HFFc6 (cell line): ENCODE results near the gene MYO10. TPM values are rescaled to one million over a fixed set of nuclear protein-coding genes. Genes with fewer than 3 reads are reported as not detected.

Experiments used
- DNase-seq: peaks from one replicate; pipeline ENCODE4 v3.0.0-alpha.2; 2018
- H3K27ac Mint-ChIP-seq: 2 replicates; pipeline ENCODE4 v1.8.0; 2020; ENCODE audit warnings: mild to moderate bottlenecking, mixed read lengths
- H3K27me3 Mint-ChIP-seq: 2 replicates; pipeline ENCODE4 v1.8.0; 2021; ENCODE audit warnings: mild to moderate bottlenecking, moderate library complexity, mixed read lengths; ENCODE audit not compliant: insufficient read depth
- H3K36me3 Mint-ChIP-seq: 2 replicates; pipeline ENCODE4 v1.8.0; 2021; ENCODE audit warnings: low read depth, mixed read lengths
- H3K4me1 Mint-ChIP-seq: 2 replicates; pipeline ENCODE4 v1.8.0; 2020; ENCODE audit warnings: low read depth, mixed read lengths
- H3K4me3 Mint-ChIP-seq: 2 replicates; pipeline ENCODE4 v1.8.0; 2020; ENCODE audit warnings: mild to moderate bottlenecking, moderate library complexity, mixed read lengths
- H3K9me3 Mint-ChIP-seq: 2 replicates; pipeline ENCODE4 v1.8.0; 2020; ENCODE audit warnings: mild to moderate bottlenecking, mixed read lengths
- CTCF ChIP-seq: fragments of 200-600 bp; sonication (generic); IDR thresholded peaks from 2 replicates; pipeline ENCODE4 v1.5.0; 2021; ENCODE audit warnings: antibody characterized with exemption, mild to moderate bottlenecking
- total RNA-seq, 6 experiments: library from RNA; stranded (reverse); fragmentation: NEBNext Ultra II Directional; extraction: Animal tissue kit (Norgen Biotek cat#: 25700); gene quantifications; 2 replicates in 1 of 6; 3 replicates in 5 of 6; pipeline ENCODE4 v1.2.3, GENCODE V29; 2021

MYO10 gene
- total RNA-seq, 6 experiments from 2014 or later, result 99.4 to 142 (median 129) TPM

GRCh38 chr5:16690243-16690852 is 245.7 kb downstream of the MYO10 start:
- Mint-ChIP-seq H3K4me1 (peaks cover 2% of the 10 kb centered on the region), H3K27me3 (peaks cover 3% of the 10 kb centered on the region), H3K4me3 (no peak overlapping the region), H3K27ac (no peak overlapping the region; the same call in 1 of the 2 replicates), H3K36me3 (peaks cover 43% of the 10 kb centered on the region), H3K9me3 (no peaks in the 10 kb centered on the region)
- TF ChIP-seq CTCF, result peak; percentile 85
- DNase-seq, result peak; percentile 52

- Mint-ChIP-seq H3K9me3 (no peaks in the 10 kb centered on the region), H3K4me1 (no peaks in the 10 kb centered on the region), H3K27ac (peak overlapping the region; percentile 21; the same call in 1 of the 2 replicates), H3K27me3 (peaks cover 2% of the 10 kb centered on the region; the same call in 1 of the 2 replicates), H3K36me3 (peaks cover 42% of the 10 kb centered on the region), H3K4me3 (no peak overlapping the region)
- no peak for TF ChIP-seq CTCF
- no peak for DNase-seq
Measured at GRCh38 chr5:16687898-16688297, 248.2 kb downstream of the MYO10 start.

GRCh38 chr5:16685069-16685468 is 251.0 kb downstream of the MYO10 start:
- H3K36me3 Mint-ChIP-seq, result peaks cover 65% of the 10 kb centered on the region

GRCh38 chr5:16681876-16682275 is 254.2 kb downstream of the MYO10 start:
- no peak for DNase-seq
- Mint-ChIP-seq H3K27me3 (peaks cover 5% of the 10 kb centered on the region), H3K36me3 (peaks cover 48% of the 10 kb centered on the region), H3K4me3 (no peak overlapping the region), H3K4me1 (no peaks in the 10 kb centered on the region), H3K9me3 (no peaks in the 10 kb centered on the region), H3K27ac (no peak overlapping the region; the same call in 1 of the 2 replicates)
- no peak for TF ChIP-seq CTCF

More at GRCh38 chr5:16685069-16685468, 251.0 kb downstream of the MYO10 start:
- no peak for TF ChIP-seq CTCF
- Mint-ChIP-seq H3K27me3 (peaks cover 1% of the 10 kb centered on the region), H3K4me3 (no peak overlapping the region), H3K9me3 (no peaks in the 10 kb centered on the region), H3K4me1 (no peaks in the 10 kb centered on the region), H3K27ac (no peak overlapping the region; the same call in 1 of the 2 replicates)
- no peak for DNase-seq

GRCh38 chr5:16679863-16680262 is 256.2 kb downstream of the MYO10 start:
- TF ChIP-seq CTCF, result peak; percentile 32; the same call in 1 of the 2 replicates
- Mint-ChIP-seq H3K27me3 (peaks cover 9% of the 10 kb centered on the region), H3K36me3 (peaks cover 55% of the 10 kb centered on the region), H3K4me1 (no peaks in the 10 kb centered on the region), H3K4me3 (no peak overlapping the region), H3K9me3 (no peaks in the 10 kb centered on the region), H3K27ac (no peak overlapping the region)
- DNase-seq, result no peak
